Measurements from ENCODE around the gene GSG1L. TPM values are rescaled to one million over a fixed set of nuclear protein-coding genes. Genes with fewer than 3 reads are reported as not detected.

Gene GSG1L
- total RNA-seq, 1 donor from 2014 or later = not detected

GRCh38 chr16:27749946-27750345 lies 313.6 kb downstream of the GSG1L start:
- no peaks in the 10 kb centered on the region for H3K27me3 Mint-ChIP-seq (ENCODE audit: low read depth)
- TF ChIP-seq CTCF (conservative IDR thresholded peaks at IDR 0.05) = no peak
- peaks cover 18% of the 10 kb centered on the region for H3K36me3 Mint-ChIP-seq (ENCODE audit: low read depth)
- H3K9me3 Mint-ChIP-seq = no peaks in the 10 kb centered on the region
- peaks cover 20% of the 10 kb centered on the region for H3K4me1 Mint-ChIP-seq
- no peak overlapping the region for H3K27ac Mint-ChIP-seq (ENCODE audit: unreplicated experiment)
- H3K4me3 Mint-ChIP-seq = no peak overlapping the region
- DNase-seq (ENCODE audit: low read depth, low spot score) = no peak

DNA sequence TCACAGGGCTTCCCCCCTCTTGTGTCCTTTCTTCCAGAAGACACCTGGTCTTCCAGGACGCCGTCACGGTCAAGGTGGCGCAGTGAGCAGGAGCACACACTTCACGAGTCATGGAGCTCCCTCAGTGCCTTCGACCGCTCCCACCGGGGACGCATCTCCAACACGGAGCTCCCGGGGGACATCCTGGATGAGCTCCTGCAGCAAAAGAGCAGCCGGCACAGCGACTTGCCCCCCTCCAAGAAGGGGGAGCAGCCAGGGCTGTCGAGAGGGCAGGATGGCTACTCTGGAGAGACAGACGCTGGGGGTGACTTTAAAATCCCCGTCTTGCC lies 314.0 kb downstream of the GSG1L start:
- Mint-ChIP-seq H3K4me1 (peaks cover 17% of the 10 kb centered on the region), H3K4me3 (no peak overlapping the region), H3K9me3 (no peaks in the 10 kb centered on the region), H3K36me3 (ENCODE audit: low read depth) (peaks cover 15% of the 10 kb centered on the region), H3K27ac (ENCODE audit: unreplicated experiment) (no peak overlapping the region), H3K27me3 (ENCODE audit: low read depth) (no peaks in the 10 kb centered on the region)
- DNase-seq (ENCODE audit: low read depth, low spot score) = no peak
- no peak for TF ChIP-seq CTCF (conservative IDR thresholded peaks at IDR 0.05)

DNA sequence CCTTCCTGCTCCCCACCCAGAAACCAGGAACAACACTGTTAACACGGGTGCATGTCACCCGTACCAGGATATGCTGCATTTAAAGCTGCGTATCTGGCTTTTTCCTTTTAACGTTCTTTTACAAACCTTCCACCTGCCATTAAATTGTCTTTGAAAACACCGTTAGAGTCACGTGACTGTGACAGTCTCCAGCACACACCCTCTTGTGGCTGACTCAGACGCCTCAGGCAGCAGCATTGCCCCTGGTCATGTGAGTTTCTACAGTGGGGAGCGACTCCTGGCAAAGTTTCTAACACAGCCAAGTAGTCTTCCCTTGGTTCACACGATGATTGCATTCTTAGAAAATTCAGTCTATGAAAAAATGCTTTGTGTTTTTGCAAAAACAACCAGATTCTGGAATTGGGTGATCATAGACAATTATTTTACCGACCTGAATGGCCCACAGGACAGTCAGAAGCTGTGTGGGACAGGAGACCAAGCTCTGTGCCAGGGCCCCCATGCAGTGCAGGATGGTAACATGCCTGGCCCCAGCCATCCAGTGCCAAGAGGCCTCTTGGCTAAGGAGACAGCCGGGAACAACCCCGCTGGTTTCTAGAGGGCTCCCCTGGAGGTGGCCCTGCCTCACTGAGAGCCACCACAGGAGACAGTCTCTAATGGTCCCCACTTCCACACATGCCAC lies 314.5 kb downstream of the GSG1L start:
- no peak overlapping the region for H3K4me3 Mint-ChIP-seq
- H3K27ac Mint-ChIP-seq (ENCODE audit: unreplicated experiment) = no peak overlapping the region
- TF ChIP-seq CTCF (conservative IDR thresholded peaks at IDR 0.05) = peak; percentile 35
- DNase-seq (ENCODE audit: low read depth, low spot score) = no peak
- no peaks in the 10 kb centered on the region for H3K27me3 Mint-ChIP-seq (ENCODE audit: low read depth)
- peaks cover 17% of the 10 kb centered on the region for H3K4me1 Mint-ChIP-seq
- peaks cover 15% of the 10 kb centered on the region for H3K36me3 Mint-ChIP-seq (ENCODE audit: low read depth)
- no peaks in the 10 kb centered on the region for H3K9me3 Mint-ChIP-seq

- no peak overlapping the region for H3K27ac Mint-ChIP-seq (ENCODE audit: unreplicated experiment)
- H3K9me3 Mint-ChIP-seq = no peaks in the 10 kb centered on the region
- DNase-seq (ENCODE audit: low read depth, low spot score) = no peak
- H3K27me3 Mint-ChIP-seq (ENCODE audit: low read depth) = no peaks in the 10 kb centered on the region
- H3K4me1 Mint-ChIP-seq = peaks cover 17% of the 10 kb centered on the region
- TF ChIP-seq CTCF (conservative IDR thresholded peaks at IDR 0.05) = no peak
- peaks cover 18% of the 10 kb centered on the region for H3K36me3 Mint-ChIP-seq (ENCODE audit: low read depth)
- no peak overlapping the region for H3K4me3 Mint-ChIP-seq
Measured at GRCh38 chr16:27747946-27748345, 315.6 kb downstream of the GSG1L start.

DNA sequence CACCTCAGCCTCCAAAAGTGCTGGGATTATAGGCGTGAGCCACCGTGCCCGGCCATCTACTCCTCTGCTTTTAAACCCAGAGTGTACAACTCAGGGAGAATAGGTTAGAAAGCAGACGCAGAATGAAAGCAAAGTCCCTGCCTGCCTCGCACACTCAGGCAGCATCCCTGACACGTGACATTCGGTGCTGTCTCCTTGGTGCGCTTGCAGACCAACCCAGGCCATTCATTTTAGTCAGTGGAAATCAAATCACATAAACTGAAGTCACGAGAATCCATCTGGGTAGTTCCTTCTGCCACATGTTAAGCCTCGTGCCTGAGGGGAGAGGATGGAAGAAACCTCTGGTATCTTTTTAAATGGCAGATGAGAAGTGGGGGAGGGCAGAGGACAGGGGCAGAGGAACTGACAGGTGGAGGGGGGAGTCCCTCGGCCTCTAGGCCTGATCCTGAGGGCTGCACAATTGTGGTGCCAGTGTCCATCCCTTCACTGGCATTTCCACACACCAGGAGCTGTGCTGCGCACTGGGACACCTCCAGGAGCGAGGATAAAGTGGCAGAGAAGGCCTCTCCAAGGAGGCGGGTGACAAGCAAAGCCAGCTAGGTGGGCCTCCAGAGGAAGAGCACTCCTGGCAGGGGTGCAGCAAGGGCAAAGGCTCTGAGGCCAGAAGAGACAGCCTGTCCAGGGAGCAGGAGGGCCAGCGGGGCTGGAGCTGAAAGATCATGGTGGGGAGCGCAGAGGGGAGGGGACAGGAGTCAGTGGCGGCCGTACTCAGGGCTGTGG lies 317.2 kb downstream of the GSG1L start:
- no peak for DNase-seq (ENCODE audit: low read depth, low spot score)
- Mint-ChIP-seq H3K4me3 (no peak overlapping the region), H3K36me3 (ENCODE audit: low read depth) (peaks cover 18% of the 10 kb centered on the region), H3K27me3 (ENCODE audit: low read depth) (no peaks in the 10 kb centered on the region), H3K9me3 (no peaks in the 10 kb centered on the region), H3K4me1 (peaks cover 17% of the 10 kb centered on the region), H3K27ac (ENCODE audit: unreplicated experiment) (peak overlapping the region; percentile 5)
- no peak for TF ChIP-seq CTCF (conservative IDR thresholded peaks at IDR 0.05)

All from neural crest cell (in vitro differentiated cells).